Panc1 (cell line): ENCODE results near the gene HRH4.

Experiments used
- CTCF ChIP-seq: fragments of 450-650 bp; IDR thresholded peaks from 2 replicates; pipeline ENCODE4 v1.5.1; 2017; ENCODE audit warnings: mild to moderate bottlenecking
- POLR2AphosphoS5 ChIP-seq: IDR thresholded peaks from 2 replicates; pipeline ENCODE4 v1.6.1; 2012; ENCODE audit warnings: mild to moderate bottlenecking, low read depth, low read length, moderate library complexity
- REST ChIP-seq, 2 experiments: IDR thresholded peaks; 2 replicates each; pipeline ENCODE4 v1.6.1; 2011 to 2012; ENCODE audit warnings: low read depth in 2 of 2, control low read depth in 1 of 2, low read length in 1 of 2, mild to moderate bottlenecking in 1 of 2, moderate library complexity in 1 of 2; ENCODE audit not compliant: insufficient read depth in 1 of 2
- SIN3A ChIP-seq: IDR thresholded peaks from 2 replicates; pipeline ENCODE4 v1.6.1; 2012; ENCODE audit warnings: low read depth, mild to moderate bottlenecking, low read length, moderate library complexity, borderline replicate concordance; ENCODE audit not compliant: insufficient read depth
- TCF7L2 ChIP-seq: IDR thresholded peaks from 2 replicates; pipeline ENCODE4 v1.6.1; 2011; ENCODE audit warnings: mild to moderate bottlenecking, low read depth, low read length, inconsistent platforms

- TF ChIP-seq CTCF (peak; percentile 45; the same call in 1 of the 2 replicates), REST (IDR thresholded peaks at IDR 0.05; ENCODE audit: insufficient read depth in 1 of 2, low read depth in 2 of 2, low read length in 1 of 2) (no peak), SIN3A (no peak), POLR2AphosphoS5 (no peak), TCF7L2 (no peak)
Measured at GRCh38 chr18:24446953-24447538, 13.4 kb upstream of the HRH4 start.
